Stimulated activated CD8-positive, alpha-beta memory T cell treated with anti-CD3 and anti-CD28 coated beads, Interleukin-12 subunit alpha, Interleukin-12 subunit beta, amount 100 ng/mL, for 1 hour (primary cell): ENCODE data around the gene TTC9B.
"Not testable (repeated sequence)": the region's sequence is repeated elsewhere in the genome, so short reads cannot be mapped to it uniquely, and the experiment has no call there.

Source experiments
- DNase-seq: peaks from one replicate; pipeline ENCODE4 v3.0.0-alpha.2; 2020; ENCODE audit warnings: low read depth

Gene TTC9B

DNA sequence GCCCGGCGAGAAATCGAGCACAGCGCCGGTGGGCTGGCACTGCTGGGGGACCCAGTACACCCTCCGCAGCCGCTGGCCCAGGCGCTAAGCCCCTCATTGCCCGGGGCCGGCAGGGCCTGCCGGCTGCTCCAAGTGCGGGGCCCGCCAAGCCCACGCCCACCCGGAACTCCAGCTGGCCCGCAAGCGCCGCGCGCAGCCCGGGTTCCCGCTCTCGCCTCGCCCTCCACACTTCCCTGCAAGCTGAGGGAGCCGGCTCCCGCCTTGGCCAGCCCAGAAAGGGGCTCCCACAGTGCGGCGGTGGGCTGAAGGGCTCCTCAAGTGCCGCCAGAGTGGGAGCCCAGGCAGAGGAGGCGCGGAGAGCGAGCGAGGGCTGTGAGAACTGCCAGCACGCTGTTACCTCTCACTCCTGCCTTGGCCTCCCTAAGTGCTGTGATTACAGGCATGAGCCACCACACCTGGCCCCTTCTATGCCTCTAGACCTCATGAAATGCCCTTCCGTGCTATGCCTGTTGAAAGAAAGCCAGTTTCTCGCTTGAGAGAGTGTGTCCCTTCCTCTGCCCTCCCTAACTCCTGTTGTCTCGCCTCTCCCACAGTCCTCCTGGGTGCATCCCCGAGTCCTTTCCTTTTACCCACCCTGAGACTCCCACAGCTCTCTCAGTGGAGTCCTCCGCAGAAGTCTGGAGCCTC lies 47.7 kb downstream of the TTC9B start:
- DNase-seq, result not testable (repeated sequence)

GRCh38 chr19:40169482-40170302 lies 48.5 kb downstream of the TTC9B start:
- not testable (repeated sequence) for DNase-seq
